ENCODE data around the gene ZNF385A.

GRCh38 chr12:54387114-54387467 lies 2.6 kb upstream of the ZNF385A start:
- TF ChIP-seq CTCF (IDR thresholded peaks at IDR 0.05; ENCODE audit: poor library complexity, severe bottlenecking) (no peak), TAF1 (IDR thresholded peaks at IDR 0.05; ENCODE audit: low read depth) (no peak), RAD21 (conservative IDR thresholded peaks at IDR 0.05) (no peak), EZH2 (IDR thresholded peaks at IDR 0.05; ENCODE audit: borderline replicate concordance, insufficient read depth, low read length, poor library complexity, severe bottlenecking) (no peak)
